Progenitor cell of endocrine pancreas (in vitro differentiated cells): Measurements from ENCODE around the gene ASIC5. TPM values are rescaled to one million over a fixed set of nuclear protein-coding genes. Genes with fewer than 3 reads are reported as not detected.

Experiments used
- DNase-seq: peaks from one replicate; pipeline ENCODE4 v3.0.0; 2021; ENCODE audit warnings: low spot score; ENCODE audit not compliant: unreplicated experiment
- H3K27ac Mint-ChIP-seq: 2 replicates; pipeline ENCODE4 v1.8.0; 2021; ENCODE audit warnings: mild to moderate bottlenecking, moderate library complexity, mixed read lengths
- H3K27me3 Mint-ChIP-seq: 2 replicates; pipeline ENCODE4 v1.8.0; 2021; ENCODE audit warnings: mixed read lengths
- H3K36me3 Mint-ChIP-seq: 2 replicates; pipeline ENCODE4 v1.8.0; 2022; ENCODE audit warnings: mixed read lengths; ENCODE audit not compliant: insufficient read depth
- H3K4me1 Mint-ChIP-seq: 2 replicates; pipeline ENCODE4 v1.8.0; 2021; ENCODE audit warnings: low read depth, mixed read lengths
- H3K4me3 Mint-ChIP-seq: 2 replicates; pipeline ENCODE4 v1.8.0; 2021; ENCODE audit warnings: low read depth, mild to moderate bottlenecking, moderate library complexity, mixed read lengths
- H3K9me3 Mint-ChIP-seq: 2 replicates; pipeline ENCODE4 v1.8.0; 2021; ENCODE audit warnings: low read depth, mixed read lengths
- total RNA-seq: library from RNA; stranded (reverse); gene quantifications from 2 replicates; pipeline ENCODE4 v1.2.1, GENCODE V29; 2021
- TF ChIP-seq, protein P1 (sequence below): fragments of 200-600 bp; sonication (generic); IDR thresholded peaks from one replicate; pipeline ENCODE4 v1.5.0; 2021; ENCODE audit warnings: antibody characterized with exemption, mild to moderate bottlenecking; ENCODE audit not compliant: unreplicated experiment

ASIC5 gene
- total RNA-seq, 1 donor from 2014 or later = not detected

DNA sequence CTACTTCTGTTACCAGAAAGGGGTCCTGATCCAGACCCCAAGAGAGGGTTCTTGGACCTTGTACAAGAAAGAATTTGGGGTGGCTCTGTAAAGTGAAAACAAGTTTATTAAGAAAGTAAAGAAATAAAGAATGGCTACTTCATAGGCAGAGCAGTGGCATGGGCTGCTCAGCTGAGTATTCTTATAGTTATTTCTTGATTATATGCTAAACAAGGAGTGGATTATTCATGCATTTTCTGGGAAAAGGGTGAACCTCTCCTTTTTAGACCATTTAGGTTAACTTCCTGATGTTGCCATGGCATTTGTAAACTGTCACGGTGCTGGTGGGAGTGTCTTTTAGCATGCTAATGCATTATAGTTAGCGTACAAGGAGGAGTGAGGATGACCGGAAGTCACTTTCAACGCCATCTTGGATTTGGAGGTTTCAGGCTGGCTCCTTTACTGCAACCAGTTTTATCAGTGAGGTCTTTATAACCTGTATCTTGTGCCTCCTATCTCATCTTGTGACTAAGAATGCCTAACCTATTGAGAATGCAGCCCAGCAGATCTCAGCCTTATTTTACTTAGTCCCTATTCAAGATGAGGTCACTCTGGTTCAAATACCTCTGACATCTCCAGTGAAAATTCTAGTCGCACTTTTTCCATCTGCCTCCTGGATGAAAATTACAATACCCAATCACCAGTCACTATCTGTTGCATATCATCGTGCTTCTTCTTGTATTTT is 21.9 kb upstream of the ASIC5 start:
- no peak overlapping the region for H3K27ac Mint-ChIP-seq
- no peaks in the 10 kb centered on the region for H3K27me3 Mint-ChIP-seq
- peaks cover 18% of the 10 kb centered on the region for H3K4me1 Mint-ChIP-seq
- TF ChIP-seq, protein P1, sequence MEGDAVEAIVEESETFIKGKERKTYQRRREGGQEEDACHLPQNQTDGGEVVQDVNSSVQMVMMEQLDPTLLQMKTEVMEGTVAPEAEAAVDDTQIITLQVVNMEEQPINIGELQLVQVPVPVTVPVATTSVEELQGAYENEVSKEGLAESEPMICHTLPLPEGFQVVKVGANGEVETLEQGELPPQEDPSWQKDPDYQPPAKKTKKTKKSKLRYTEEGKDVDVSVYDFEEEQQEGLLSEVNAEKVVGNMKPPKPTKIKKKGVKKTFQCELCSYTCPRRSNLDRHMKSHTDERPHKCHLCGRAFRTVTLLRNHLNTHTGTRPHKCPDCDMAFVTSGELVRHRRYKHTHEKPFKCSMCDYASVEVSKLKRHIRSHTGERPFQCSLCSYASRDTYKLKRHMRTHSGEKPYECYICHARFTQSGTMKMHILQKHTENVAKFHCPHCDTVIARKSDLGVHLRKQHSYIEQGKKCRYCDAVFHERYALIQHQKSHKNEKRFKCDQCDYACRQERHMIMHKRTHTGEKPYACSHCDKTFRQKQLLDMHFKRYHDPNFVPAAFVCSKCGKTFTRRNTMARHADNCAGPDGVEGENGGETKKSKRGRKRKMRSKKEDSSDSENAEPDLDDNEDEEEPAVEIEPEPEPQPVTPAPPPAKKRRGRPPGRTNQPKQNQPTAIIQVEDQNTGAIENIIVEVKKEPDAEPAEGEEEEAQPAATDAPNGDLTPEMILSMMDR = no peak
- peaks cover 19% of the 10 kb centered on the region for H3K9me3 Mint-ChIP-seq
- DNase-seq = no peak
- no peak overlapping the region for H3K4me3 Mint-ChIP-seq
- peaks cover 6% of the 10 kb centered on the region for H3K36me3 Mint-ChIP-seq

- TF ChIP-seq, protein P1 = no peak
- no peak for DNase-seq
- H3K9me3 Mint-ChIP-seq = peaks cover 24% of the 10 kb centered on the region
- no peaks in the 10 kb centered on the region for H3K27me3 Mint-ChIP-seq
- H3K4me3 Mint-ChIP-seq = no peak overlapping the region
- H3K36me3 Mint-ChIP-seq = peaks cover 6% of the 10 kb centered on the region
- peak overlapping the region; percentile 63 for H3K27ac Mint-ChIP-seq
- peaks cover 18% of the 10 kb centered on the region for H3K4me1 Mint-ChIP-seq
Measured at GRCh38 chr4:155887045-155887444, 21.0 kb upstream of the ASIC5 start.

DNA sequence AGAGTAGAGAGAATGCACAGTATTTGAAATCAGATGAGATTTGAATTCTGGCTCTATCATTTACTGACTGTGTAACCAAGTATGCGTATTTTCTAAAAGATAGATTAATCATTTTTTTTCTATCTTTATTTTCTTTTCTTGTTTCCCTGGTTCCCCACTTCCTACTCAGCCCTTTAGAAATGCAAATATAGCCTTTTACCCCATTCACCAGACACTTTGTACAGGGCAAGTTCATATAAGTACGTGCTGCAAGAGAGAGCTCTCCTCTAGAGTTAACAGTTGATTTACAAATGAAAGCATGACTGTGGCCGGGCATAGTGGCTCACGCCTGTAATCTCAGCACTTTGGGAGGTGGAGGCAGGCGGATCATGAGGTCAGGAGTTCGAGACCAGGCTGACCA is 19.6 kb upstream of the ASIC5 start:
- Mint-ChIP-seq H3K27me3 (no peaks in the 10 kb centered on the region), H3K4me1 (peaks cover 18% of the 10 kb centered on the region), H3K27ac (no peak overlapping the region), H3K36me3 (peaks cover 6% of the 10 kb centered on the region), H3K9me3 (peaks cover 17% of the 10 kb centered on the region), H3K4me3 (no peak overlapping the region)
- no peak for DNase-seq
- TF ChIP-seq, protein P1 = no peak

DNA sequence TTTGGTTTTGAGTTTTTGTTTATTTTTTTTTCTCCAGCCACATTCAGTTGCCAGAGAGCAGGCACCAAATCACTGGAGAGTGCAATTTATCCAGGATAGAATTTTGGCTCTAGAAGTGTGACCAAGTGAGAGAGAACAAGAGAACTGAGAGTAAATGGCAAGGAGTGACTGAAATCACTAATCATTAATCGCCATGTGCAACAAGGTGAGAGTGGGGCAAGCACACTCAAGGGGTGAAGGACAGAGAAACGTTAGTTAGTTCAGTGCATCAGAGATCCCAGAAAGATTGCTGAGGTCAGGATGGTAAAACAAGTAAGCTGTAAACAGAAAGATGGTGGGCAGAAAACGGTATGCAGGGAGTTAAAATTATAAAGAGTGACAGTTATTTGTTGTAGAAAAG is 17.8 kb upstream of the ASIC5 start:
- TF ChIP-seq, protein P1 = no peak
- Mint-ChIP-seq H3K4me1 (peaks cover 16% of the 10 kb centered on the region), H3K4me3 (no peak overlapping the region), H3K27ac (peak overlapping the region; percentile 8), H3K9me3 (peaks cover 25% of the 10 kb centered on the region), H3K36me3 (peaks cover 6% of the 10 kb centered on the region), H3K27me3 (no peaks in the 10 kb centered on the region)
- no peak for DNase-seq

DNA sequence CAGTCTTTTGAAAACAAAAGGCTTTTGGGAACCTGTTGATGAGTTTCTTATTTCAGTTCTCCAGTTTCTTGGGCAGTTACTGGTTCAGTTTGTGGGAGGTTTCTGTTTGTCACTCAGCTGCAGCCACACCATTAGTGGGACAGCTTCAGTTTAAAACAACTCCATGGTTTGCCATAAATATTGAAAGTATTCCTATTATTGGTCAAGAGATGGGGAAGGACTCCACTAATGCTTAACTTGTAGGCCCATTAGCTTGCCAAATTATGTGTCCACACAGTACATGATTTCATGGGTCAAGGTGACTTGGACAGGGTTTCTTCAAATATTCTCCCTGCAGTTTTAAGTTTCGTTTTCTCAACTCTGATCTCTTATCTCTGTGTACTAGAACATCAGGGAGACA is 15.5 kb upstream of the ASIC5 start:
- no peaks in the 10 kb centered on the region for H3K27me3 Mint-ChIP-seq
- peaks cover 12% of the 10 kb centered on the region for H3K4me1 Mint-ChIP-seq
- TF ChIP-seq, protein P1 = no peak
- no peak overlapping the region for H3K4me3 Mint-ChIP-seq
- H3K36me3 Mint-ChIP-seq = peaks cover 6% of the 10 kb centered on the region
- H3K9me3 Mint-ChIP-seq = peaks cover 25% of the 10 kb centered on the region
- no peak overlapping the region for H3K27ac Mint-ChIP-seq
- DNase-seq = no peak
